GM19351 (cell line): ENCODE results near the gene CD300C.
"Not testable (repeated sequence)": the region's sequence is repeated elsewhere in the genome, so short reads cannot be mapped to it uniquely, and the experiment has no call there.

Source experiments
- ATAC-seq: cut with Tn5 transposase; IDR thresholded peaks from one replicate; pipeline ENCODE4 v1.9.1; 2021; ENCODE audit warnings: mild to moderate bottlenecking, moderate library complexity; ENCODE audit not compliant: unreplicated experiment

CD300C gene

DNA sequence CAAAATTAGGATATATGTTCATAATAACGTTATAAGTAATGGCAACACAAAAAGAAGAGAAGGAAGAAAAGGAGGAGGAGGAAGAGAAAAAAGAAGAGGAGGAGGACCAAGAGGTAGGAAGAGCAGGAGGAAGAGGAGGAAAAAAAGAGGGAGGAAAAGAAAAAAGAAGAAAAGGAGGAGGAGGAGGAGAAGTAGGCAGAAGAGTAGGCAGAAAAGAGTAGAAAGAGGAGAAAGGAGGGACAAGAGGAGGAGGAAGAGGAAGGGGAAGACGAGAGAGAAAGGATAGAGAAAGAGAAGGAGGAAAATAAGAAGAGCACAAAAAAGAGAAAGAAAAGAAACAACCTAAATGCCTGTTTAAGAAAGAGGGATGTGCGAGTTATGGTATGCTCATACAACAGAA lies 9.0 kb downstream of the CD300C start:
- ATAC-seq = no peak

GRCh38 chr17:74532115-74532514 lies 13.8 kb downstream of the CD300C start:
- no peak for ATAC-seq

DNA sequence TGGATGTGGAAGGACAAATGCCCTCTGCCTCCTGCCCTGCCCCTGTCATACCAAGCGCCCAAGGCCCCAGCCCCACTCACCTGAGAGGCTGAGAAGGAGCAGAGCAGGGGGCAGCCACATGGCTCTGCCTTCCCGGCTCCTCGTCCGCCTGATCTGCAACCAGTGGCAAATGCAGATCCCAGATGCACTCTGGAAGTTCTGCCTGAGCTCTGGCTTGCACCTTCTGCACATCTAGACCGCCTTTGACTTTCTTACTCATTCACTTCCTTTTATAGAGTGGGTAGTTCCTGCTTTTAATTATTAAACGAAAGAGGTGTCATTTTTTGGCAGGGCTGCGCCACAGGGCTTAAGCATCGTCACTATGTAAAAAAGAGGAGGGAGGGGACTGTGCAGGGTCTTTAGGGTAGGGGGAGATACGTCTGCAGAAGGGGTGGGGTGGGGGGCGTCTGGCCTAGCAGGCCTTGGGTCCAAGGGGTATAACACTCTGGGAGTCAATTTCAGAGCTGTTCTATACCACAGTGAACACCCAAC lies 14.6 kb downstream of the CD300C start, which contains the start of gene CD300LB:
Gene CD300LB (minus strand): TSS at position 245 of the 531 bp plus-strand sequence. CDS start 125 bp downstream, at position 120.
- ATAC-seq = no peak

DNA sequence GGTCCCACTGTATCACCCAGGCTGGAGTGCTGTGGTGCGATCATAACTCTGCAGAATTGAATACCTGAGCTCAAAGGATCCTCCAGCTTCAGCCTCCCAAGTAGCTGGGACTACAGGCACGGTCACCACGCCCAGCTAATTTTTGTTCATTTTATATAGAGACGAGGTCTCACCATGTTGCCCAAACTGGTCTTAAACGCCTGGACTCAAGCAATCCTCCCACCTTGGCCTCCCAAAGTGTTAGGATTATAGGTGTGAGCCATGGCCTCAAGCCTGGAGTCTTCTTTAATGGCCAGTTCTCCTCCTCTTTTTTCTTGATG lies 15.1 kb downstream of the CD300C start:
- no peak for ATAC-seq

DNA sequence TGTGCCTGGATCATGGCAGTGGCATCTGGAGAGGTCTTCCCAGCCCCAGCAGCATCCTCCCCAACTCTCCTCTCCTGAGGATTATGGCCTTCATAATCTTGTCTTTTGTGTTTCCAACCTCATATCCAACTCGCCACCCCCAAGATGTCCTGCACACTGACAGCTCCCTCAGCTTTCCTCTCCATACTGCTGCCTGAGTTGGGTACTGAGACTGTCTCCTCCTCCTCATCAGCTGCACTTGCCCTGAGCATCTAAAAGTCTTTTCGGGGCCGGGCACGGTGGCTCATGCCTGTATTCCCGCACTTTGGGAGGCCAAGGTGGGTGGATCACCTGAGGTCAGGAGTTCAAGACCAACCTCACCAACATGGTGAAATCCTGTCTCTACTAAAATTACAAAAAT lies 16.7 kb downstream of the CD300C start:
- ATAC-seq = no peak

- ATAC-seq = peak; percentile 96
Measured at GRCh38 chr17:74528491-74529199, 17.3 kb downstream of the CD300C start.

DNA sequence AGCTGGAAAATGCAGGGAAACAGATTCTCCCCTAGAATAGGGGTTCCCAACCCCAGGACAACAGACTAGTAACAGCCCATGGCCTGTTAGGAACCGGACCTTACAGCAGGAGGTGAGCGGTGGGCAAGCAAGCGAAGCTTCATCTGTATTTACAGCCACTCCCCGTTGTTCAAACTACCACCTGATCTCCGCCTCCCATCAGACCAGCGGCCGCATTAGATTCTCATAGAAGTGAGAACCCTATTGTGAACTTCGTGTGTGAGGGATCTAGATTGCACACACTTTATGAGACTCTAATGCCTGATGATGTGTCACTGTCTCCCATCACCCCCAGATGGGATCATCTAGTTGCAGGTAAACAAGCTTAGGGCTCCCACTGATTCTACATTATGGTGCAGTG lies 18.2 kb downstream of the CD300C start:
- ATAC-seq = no peak

- ATAC-seq = no peak
Measured at GRCh38 chr17:74527081-74527480, 18.8 kb downstream of the CD300C start.

DNA sequence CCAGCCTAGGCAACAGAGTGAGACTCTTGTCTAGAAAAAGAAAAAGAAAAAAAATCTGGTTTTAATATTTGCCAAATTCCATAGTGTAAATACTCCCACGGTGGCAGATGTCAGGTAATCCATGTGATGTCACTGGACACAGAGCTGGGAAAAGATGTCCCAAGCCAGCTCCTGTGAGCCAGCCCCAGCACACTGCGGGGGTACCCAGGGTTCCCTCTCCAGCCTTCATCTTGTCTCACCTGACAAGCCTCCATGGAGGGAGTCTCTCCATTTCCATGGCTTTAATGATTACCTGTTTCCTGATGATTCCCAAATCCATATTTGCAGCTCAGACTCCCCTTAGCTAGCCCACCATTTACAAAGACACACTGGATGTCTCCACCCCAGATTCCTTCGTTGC lies 19.2 kb downstream of the CD300C start:
- no peak for ATAC-seq

DNA sequence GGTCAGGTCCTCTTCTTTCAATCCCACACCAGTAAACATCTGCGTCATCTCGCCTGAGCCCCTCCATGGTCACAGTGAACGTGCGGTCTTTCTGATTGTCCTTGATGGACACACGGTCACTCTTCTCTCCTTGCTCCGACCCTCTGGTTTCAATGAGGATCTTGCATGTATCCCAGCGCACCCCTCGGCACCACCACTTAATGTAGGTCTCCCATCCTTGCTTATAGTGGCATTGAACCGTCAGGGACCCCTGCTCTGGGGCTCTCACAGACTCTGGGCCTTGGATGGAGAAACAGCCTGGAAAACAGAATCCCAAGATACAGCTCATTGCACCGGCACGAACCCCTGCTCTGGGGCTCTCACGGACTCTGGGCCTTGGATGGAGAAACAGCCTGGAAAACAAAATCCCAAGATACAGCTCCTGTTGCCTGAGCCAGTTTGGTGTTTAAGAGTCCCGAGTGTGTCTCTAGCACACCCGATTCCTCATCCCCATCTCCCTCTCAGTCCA lies 20.1 kb downstream of the CD300C start:
- ATAC-seq = no peak

DNA sequence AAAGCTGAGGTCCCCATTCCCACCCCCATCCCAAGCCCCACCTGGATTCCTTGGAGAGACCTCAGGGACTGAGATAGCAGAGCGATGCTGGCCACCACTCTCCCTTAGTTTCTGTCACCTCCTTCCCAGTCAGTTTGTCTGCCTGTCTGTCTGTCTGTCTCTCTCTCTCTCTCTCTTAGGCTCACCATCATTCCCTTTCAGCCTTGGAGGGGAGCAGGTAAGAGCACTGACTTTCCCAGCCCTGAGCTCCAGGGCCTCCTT lies 20.5 kb downstream of the CD300C start:
- no peak for ATAC-seq

GRCh38 chr17:74524653-74525464 lies 21.1 kb downstream of the CD300C start:
- ATAC-seq = no peak

DNA sequence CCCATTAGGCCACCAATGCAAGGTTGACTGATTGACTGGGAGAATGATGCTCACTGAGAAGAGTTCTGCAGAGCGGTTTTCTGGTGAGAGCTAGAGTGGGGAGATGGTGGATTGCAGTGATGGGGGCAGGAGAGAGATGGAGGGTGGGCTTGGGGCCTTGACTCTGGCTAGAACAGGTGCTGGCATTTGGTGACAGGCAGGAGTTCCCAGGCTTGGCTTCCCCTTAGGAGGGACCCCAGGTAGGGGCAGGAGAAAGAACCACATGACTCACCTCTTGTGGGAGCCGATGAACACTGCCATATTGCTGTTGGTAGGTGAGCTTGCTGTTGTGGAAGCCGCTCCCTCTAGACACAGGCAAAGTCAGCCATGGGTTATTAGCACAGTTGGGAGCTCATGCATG lies 22.6 kb downstream of the CD300C start:
- ATAC-seq = no peak

- ATAC-seq = no peak
Measured at GRCh38 chr17:74522381-74523105, 23.4 kb downstream of the CD300C start.

GRCh38 chr17:74521701-74522201 lies 24.2 kb downstream of the CD300C start:
- no peak for ATAC-seq

DNA sequence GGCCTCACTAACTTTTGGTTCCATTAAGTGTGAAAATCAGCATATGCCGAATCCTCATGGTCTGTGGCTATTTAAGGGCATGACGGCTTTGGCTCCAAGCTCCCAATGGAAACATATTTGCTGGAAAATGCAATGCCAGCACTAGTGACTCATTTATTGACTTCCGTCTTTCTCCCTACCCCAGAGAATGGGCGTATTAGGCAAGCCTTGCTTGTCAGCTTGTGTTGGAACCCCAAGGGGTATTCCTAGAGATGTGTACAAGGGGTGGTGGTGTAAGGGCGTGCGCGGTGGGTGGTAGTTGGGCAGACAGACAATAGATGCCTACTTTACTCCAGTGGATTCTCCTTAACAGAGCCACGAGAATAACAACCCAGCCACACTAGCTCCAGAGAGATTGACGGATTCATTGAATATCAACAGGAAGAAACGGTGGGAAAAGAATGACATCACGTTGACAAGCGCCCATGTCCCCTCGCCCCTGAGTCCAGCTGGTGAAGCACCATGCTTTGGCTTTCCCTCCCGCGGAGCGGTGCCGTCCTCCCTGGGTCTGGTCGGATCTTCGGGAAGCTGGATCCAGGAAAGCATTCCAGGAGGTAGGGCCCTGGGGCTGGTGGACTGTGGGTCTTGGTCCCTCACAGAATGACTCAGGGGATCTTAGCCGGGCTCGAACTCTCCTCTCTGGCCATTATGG lies 25.0 kb downstream of the CD300C start:
- no peak for ATAC-seq

DNA sequence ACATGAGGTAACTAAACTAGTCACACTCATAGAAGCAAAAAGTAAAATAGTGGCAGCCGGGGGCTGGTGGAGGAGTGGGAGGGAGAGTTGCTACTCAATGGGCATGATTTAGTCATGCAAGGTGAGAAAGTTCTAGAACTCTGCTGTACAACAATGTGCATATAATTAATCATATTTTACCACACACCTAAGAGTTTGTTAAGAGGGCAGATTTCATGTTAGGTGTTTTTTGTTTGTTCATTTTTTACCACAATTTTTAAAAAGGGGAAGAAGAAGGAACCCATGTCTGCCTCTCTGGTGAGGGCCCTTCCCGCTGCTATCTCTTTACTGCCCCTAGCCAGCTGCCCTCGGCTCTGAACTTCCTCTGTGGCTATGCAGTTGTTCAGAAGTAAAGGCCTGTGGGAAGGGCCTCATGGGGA lies 25.9 kb downstream of the CD300C start:
- ATAC-seq = peak; percentile 47

DNA sequence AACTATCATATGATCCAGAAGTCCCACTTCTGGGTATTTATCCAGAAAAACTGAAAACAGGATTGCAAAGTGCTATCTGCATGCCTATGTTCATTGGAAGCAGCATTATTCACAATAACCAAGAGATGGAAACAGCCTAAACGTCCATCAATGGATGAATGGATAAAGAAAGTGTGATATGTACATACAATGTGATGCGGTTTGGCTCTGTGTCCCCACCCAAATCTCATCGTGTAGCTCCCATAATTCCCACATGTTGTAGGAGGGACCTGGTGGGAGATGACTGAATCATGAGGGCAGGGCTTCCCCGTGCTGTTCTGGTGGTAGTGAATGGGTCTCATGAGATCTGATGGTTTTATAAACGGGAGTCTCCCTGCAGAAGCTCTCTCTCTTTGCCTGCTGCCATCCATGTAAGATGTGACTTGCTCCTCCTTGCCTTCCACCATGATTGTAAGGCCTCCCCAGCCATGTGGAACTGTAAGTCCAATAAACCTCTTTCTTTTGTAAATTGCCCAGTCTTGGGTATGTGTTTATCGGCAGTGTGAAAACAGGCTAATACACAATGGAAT lies 27.4 kb downstream of the CD300C start:
- not testable (repeated sequence) for ATAC-seq

- no peak for ATAC-seq
Measured at GRCh38 chr17:74516561-74517328, 29.2 kb downstream of the CD300C start.

GRCh38 chr17:74515941-74516340 lies 30.0 kb downstream of the CD300C start:
- no peak for ATAC-seq
